Transverse colon (tissue), 3 donors: ENCODE measurements around the gene ENOPH1.

ENCODE experiments used
- POLR2A ChIP-seq: fragments of 450-650 bp; IDR thresholded peaks from one replicate; pipeline ENCODE4 v1.6.1; 2016; ENCODE audit warnings: antibody characterized with exemption, mild to moderate bottlenecking, moderate library complexity
- POLR2AphosphoS5 ChIP-seq, 3 donors: sonication (generic); formaldehyde crosslinking; IDR thresholded peaks; one replicate each; pipeline ENCODE4 v1.6.1; 2016; ENCODE audit warnings: antibody characterized with exemption in 3 of 3

GRCh38 chr4:82419451-82419850, 10.9 kb upstream of the ENOPH1 start:
- TF ChIP-seq POLR2AphosphoS5 (IDR thresholded peaks at IDR 0.05) (no peak), POLR2A (no peak)
